SW480 (cell line): ENCODE measurements around the gene NOTCH2.

Experiments used
- DNase-seq: peaks from one replicate; pipeline ENCODE4 v3.0.0-alpha.2; 2016; ENCODE audit warnings: low spot score

NOTCH2 gene

DNA sequence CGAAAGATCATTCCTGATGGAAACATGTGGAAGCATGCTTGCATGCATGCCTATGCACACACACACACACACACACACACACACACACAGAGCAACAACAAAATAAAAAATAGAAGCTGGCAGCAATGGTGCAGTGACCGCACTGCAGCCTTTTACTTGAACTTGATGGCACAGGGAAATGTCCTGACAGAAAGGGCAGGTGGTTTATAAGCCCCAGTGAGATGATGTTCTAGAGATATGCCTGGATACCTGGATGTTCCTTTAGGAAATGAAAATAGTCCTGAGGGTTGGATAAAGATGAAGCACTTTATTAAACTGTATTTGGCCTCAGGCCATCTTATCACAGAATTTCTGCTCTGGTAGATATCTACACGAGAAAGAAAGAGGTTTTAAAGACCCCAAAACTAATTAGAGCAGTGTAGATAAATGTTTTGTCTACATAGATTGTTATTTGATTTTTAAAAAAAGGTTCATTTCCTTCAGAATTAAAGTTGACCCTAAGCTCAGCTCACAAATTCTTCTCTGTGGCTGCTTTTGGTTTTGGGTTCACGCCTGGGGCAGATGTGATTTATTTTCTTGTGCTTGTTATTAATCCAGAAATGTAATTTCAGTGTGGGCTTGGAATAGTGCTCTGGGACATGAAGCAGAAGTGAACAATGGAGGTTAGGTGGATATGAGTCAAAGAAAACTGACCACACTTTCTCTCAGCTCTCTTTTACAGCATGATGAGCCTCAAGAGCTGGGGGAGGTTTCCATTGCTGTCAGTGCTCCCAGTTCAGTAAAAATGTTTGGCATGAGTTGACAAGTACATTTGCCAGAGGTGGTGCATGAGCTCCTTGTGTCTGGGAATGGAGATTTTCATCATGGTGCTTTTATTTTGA is 196.1 kb downstream of the NOTCH2 start:
- DNase-seq = no peak

DNA sequence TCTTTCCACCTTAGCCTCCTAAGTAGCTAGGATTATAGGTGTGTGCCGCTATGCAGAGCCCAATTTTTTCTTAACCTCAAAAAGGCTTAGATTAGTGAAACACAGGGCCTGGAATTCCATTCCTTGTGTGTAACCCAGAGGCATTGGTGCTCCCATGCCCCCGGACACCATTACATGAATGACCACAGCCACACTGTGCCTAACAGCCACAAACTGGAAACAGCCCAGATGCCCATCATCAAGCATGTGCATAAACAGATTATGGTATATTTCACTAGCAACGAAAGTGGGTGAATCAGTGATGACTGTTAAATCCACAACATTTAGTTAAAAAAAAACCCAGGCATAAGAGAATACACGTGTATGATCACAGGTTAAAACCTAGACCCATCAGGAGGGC is 197.6 kb downstream of the NOTCH2 start:
- no peak for DNase-seq

DNA sequence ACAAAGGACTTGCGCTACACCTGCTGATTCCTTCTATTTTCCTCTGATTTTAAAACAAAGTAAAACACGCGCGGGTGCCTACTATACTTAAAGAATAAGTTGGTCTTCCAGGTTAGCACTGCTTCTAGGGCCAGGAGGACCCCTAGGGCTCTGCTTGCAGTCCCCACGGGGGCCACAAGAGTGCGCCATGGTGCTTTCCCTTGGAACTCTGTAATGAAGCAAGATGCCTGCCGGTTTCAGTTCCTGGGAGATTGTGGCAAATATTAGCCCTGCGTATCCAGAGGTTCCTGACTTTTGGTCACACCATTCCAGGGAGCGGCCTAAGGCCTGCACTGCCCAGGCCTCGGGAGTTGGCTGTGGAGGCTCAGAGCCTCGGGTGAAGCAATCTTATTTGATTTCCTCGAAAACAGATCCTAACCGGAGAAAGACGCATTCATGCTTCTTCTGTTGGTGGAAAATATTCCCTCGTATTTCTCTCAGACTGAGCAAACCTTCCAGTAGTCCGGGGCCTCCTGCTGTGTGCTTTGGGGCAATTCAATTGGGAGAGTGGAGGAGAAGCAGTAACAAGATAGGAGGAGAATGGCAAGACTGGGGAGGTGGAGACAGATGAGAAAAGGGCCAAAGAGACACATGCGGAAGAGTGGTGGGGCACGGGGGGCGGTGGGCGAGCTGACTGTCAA is 198.4 kb downstream of the NOTCH2 start:
- peak; percentile 56 for DNase-seq

DNA sequence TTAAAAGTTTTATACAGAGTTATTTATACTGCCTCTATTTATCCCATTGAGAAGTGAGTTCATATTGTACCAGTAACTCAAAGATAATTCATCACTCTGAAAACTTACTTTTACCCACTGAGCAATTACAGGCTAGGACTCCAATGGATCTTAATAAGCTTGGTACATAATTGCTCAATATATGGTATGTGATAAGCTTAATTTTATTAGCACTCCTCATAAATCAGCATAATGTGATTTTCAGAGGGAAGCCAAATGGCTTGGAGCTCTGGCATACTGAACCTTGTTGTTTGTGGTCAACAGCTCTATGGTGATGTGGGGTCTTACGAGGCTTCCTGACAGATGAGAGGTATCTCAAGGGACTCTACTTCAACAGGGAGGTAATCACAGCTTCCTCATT is 199.5 kb downstream of the NOTCH2 start:
- DNase-seq = no peak

DNA sequence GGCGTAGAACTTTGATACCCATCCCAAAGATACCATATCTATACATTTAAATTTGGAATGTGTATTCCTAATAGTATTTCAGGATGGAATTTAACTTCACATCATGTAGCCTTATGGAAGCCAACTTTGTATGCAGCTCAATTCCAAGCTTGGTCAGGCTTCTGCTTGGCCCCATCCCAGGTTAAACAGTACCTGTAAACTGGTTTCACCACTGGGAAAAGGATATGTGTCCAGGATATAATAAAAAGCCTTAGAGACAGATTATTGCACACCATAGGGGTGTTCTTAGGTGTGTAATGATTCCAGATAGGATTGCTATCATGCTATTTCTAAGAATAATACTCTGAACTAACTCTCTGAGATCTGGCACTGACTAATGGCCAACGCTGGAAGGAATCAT is 201.3 kb downstream of the NOTCH2 start:
- DNase-seq = no peak

DNA sequence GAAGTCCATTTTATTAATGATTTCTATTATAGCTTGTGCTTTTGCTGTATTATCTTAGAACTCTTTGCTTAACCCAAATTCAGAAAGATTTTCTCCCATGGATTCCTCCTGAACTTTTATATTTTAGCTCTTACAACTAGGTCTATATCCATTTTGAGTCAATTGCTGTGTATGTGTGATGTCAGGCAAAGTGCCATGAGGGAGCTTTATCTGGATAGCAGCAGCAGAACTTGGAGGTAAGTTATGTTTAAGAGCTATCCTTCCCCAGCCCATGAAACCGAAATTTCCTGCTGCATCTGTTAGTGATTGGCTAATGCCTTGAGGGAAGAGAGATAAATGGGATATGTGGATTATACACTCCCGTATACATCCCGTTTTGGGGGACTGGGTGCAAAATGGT is 203.0 kb downstream of the NOTCH2 start:
- DNase-seq = no peak

DNA sequence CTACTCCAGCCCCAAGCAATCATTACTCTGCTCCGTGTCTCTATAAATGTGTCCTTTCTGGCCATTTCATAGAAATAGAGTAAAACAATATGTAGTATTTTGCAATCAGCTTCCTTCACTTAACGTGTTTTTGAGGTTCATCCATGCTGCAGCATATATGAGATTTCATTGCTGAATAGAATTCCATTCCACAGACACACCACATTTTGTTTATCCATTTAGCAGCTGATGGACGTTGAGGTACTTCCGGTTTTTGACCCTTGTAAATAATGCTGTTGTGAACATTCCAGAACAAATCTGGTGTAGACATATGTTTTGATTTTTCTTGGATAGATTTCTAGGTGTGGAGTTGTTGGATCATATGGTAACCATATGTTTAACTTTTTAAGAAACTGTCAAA is 203.8 kb downstream of the NOTCH2 start:
- no peak for DNase-seq

DNA sequence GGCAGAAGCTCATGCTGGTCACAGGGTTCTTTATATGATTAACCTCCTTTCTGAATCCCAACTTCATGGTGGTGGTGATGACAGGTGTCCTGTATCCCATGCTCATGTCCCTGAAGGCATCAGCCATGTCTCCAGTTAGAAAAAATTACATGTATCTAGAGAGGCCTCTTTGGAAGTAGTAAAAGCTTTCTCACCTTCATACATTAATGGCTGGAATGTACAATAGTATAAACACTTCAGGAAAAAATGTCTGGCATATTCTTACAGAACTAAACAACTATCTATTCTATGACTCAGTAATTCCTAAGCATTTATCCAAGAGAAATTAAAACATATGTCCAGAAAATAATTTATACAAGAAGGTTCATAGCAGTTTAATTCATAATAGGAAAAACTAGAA is 207.2 kb downstream of the NOTCH2 start:
- no peak for DNase-seq
